ENCODE data around the gene RPL19. TPM values are rescaled to one million over a fixed set of nuclear protein-coding genes. Genes with fewer than 3 reads are reported as not detected.

RPL19 gene
- total RNA-seq, 2 donors from 2014 or later, result 1,055 to 1,074 TPM

DNA sequence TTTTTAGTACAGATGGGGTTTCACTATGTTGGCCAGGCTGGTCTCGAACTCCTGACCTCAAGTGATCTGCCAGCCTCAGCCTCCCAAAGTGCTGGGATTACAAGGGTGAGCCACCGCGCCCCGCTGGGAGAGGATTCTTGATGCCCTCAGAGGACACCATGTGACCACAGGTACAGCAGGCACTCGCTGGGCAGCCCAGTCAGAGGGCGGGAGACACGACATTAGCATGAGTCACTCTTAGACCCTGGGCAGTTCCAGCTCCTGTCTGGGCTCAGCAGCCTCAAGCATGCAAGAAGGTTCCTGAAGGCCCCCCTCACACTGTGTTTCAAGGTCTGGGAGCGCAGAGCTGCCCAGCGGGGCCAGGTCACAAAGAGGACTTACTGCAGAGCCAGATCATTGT is 13.8 kb downstream of the RPL19 start:
- DNase-seq (no peak), ATAC-seq (no peak)
- intact Hi-C loops (cut with DNase I), result no loop called here

- no peak for ATAC-seq
- intact Hi-C loops (cut with DNase I), result no loop called here
- DNase-seq, result no peak
These were observed 17.8 kb downstream of the RPL19 start for GRCh38 chr17:39217734-39218369.

GRCh38 chr17:39218906-39219305 is 18.8 kb downstream of the RPL19 start:
- ATAC-seq, result no peak
- intact Hi-C loops (cut with DNase I), result no loop called here
- DNase-seq, result no peak

DNA sequence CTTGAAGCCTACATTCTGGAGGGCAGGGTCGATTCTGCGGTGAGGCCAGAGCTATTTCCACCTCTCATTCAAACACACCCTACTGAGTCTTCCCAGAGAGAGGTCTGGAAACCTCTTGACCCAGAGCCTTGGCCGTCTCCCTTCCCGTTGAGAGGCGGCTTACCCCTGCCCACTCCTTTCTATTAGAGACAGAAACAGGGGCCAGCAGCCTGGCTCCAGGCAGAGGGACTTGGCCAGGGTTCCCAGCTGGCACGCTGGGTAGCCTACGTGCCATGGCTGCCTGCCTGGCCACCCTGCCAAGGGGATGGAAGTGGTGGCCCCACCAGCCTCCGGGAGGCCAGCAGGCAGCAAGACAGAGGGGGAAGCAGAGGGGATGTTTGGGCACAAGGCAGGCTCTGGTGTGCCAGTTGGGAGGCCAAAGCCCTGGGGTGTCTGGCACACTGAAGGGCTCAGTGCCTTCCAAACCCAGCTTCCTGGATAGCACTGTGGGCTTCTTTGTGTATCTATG is 19.6 kb downstream of the RPL19 start:
- peak; percentile 67 to 77 for ATAC-seq

DNA sequence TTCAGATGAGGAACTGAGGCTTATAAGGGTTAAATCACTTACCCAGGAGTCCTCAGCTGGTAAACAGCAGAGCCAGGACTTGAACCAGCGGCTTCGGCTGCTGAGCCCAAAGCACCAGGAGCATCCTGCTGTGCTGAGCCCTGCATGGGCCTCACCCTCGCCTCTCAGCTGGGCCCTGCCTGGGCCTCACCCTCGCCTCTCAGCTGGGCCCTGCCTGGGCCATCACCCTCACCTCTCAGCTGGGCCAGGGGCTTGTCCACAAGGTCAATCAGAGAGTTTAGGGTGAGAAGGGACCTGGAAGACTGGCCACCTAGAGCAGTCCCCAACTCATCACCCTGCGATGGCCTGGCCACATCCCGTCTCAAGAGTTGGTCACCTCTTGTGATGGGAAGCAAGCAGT is 21.5 kb downstream of the RPL19 start:
- no peak for ATAC-seq
- intact Hi-C loops (cut with DNase I), result no loop called here
- no peak for DNase-seq

More for the DNA sequence above, 19.6 kb downstream of the RPL19 start:
- intact Hi-C loops (cut with DNase I), result no loop called here
- no peak for DNase-seq

GRCh38 chr17:39222151-39222550 is 22.1 kb downstream of the RPL19 start:
- intact Hi-C loops (cut with DNase I), result no loop called here
- ATAC-seq, result no peak
- no peak for DNase-seq

DNA sequence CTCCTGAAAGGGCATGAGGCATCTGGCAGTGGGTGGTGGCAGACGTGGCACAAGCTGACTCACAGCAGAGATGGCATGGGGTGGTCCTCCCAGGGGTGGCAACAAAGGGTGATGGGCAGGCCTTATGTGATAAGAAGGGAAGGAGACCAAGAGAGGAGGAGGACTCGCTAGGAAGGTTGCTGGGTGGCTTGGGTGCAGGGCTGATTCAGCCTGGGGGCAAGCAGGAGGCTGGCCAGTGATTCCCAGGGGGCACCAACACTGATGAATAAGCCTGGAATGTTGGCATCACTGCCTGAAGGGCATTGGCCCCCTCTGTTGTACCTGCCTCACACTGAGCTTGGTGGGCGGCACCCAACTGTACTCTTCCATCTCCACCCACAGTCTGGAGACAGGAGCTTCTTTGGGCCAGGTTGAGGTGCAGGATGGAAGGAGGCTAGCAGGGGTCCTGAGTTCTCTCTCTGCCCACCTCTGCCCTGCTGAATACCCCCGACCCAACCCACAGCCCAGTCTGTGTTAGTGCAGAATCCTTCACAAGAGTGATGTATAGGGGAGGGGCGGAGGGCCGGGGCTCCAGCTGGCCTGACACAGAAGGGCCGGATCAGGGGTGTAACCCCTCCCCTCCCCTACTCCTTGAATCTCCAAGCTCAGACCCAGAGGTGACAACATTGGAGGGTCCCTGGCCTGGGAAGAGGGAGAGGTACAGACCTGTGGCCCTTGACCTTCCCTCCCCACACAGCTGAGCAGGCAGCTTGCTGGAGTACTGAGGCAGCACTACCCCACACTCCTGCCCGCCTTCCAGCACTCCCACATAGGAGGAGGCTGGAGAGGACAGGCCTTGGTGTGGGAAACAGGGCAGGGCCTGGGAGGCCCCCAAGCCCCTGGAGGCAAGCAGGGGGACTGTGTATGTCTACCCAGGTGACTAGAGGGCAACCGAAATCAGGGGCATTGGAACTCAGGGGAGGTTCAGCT is 23.1 kb downstream of the RPL19 start:
- DNase-seq, result no peak
- ATAC-seq, result no peak
- intact Hi-C loops (cut with DNase I), result no loop called here

DNA sequence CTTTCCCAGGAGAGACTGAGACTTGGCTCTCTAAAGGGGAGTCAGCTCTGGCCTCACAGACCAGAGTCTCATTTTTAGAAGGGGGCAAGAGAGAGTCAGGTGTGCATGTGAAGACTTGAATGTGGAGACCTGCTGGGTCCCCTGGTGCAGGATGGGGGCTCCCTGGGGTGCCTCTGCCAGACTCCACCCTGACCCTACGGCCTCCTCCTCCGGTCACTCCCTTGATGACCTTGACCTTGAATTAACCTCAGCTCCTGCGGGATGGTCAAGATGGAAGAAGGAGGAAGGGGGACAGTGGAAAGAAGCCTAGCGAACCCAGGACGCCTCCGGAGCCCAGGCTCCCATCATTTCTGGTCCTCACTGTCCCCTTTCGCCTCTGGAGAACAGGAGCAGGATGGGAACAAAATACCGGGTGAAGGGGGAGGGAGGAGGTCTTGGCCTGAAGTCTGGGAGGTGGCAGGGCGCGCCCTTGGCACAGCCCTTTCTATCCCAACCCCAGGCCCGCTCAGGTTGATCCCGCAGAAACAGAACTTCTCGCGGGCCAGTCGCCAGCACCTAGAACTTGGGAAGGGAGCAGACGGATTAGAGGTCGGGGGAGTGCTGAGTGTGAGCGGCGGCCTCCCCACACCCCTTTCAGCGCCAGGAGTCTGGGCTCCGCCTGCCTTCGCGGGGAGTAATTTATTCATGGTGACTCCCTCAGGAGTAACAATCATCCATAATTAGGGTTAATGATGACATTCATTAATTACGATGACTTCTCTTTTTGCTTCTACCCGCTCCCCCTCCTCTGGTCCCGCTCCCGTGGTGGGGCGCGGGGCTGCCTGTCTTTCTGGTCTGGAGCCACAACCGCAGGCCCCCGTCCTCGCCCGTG is 24.1 kb downstream of the RPL19 start:
- DNase-seq, result no peak
- ATAC-seq, result no peak
- intact Hi-C loops (cut with DNase I), result no loop called here

GRCh38 chr17:39224778-39225307 is 24.8 kb downstream of the RPL19 start:
- DNase-seq (no peak), ATAC-seq (peak; percentile 25 to 33)
- intact Hi-C loops (cut with DNase I), result no loop called here

GRCh38 chr17:39225308-39225958 is 25.4 kb downstream of the RPL19 start, which contains the start of gene STAC2:
Gene STAC2, minus strand, starts transcription at chr17:39225945. Its CDS starts 443 bp downstream, at chr17:39225502.
- intact Hi-C loops (cut with DNase I), result no loop called here
- no peak for DNase-seq
- peak; percentile 2 to 9 for ATAC-seq

GRCh38 chr17:39225959-39226683 is 26.0 kb downstream of the RPL19 start:
- intact Hi-C loops (cut with DNase I), result no loop called here
- ATAC-seq (peak; percentile 82 to 89), DNase-seq (peak; percentile 82)

- intact Hi-C loops (cut with DNase I), result no loop called here
- no peak for DNase-seq
- ATAC-seq, result no peak
These were observed 27.4 kb downstream of the RPL19 start for GRCh38 chr17:39227364-39227919.

DNA sequence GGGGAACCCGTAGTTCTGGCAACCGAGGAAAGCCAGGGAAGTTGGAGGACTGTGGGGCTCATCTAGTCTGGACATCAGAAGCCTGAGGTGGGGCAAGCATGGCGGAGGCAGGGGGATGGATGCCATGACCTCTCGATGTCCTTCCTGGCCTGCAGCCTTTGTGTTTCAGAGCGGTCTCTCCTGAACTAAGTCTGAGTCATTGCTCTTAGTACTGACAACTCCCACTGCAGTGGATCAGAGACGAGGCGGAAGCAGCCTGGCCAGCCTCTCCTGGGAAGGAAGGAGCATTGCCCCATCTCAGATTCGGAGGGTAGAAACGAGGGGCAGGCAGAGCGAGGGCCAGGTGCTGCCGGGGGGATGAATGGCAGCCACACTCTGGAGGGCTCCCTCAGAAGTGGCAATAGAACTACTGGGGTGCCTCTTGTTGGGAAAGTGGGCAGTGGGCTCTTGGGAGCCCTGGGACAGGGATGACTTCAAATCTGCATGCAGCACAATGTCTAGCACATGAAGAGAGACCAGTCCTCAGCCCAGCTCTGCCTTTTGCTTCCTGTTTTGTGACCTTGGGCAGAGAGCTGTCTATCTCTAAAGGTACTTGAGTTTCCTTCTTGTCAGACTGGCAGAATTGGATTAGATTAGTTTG is 29.3 kb downstream of the RPL19 start:
- DNase-seq (no peak), ATAC-seq (no peak)
- intact Hi-C loops (cut with DNase I), result no loop called here

GRCh38 chr17:39230361-39230760 is 30.3 kb downstream of the RPL19 start:
- intact Hi-C loops (cut with DNase I), result no loop called here
- no peak for DNase-seq
- no peak for ATAC-seq

DNA sequence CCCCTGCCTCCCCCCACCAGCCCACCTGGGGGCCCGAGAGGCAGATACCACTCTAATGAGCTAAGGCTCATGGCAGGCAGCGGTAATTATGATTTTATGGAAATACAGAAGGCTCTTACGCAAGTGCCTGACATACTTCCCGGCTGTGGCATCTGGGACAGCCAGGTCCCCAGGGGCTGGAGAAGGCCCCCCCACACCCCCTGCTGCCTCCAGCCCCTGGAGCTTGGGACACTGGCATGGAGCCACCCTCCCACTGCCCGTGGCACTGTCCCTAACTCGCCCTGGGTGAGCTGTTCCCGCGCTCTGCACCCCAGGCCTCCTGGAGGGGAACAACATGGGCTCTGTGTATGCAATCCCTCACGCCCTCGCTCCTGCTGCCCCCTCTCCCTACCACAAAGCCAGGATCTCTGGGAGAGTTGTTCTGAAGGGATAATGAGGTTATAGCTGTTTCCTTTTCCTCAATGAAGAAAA is 31.0 kb downstream of the RPL19 start:
- ATAC-seq, result no peak
- DNase-seq, result no peak
- intact Hi-C loops (cut with DNase I), result no loop called here

GRCh38 chr17:39231591-39232551 is 31.8 kb downstream of the RPL19 start:
- DNase-seq (peak; percentile 58), ATAC-seq (peak; percentile 74 to 84)
- intact Hi-C loops (cut with DNase I), result no loop called here
